HCT116 (cell line): Measurements from ENCODE around the gene MCRIP2. TPM values are rescaled to one million over a fixed set of nuclear protein-coding genes. Genes with fewer than 3 reads are reported as not detected.
A peak's percentile ranks its signal among the peaks of the same experiment; 100 is the strongest.

Experiments used
- ATAC-seq: fragments of 200-7000 bp; cut with Tn5 transposase; 2 replicates; pipeline ENCODE4 v1.9.1; 2020; ENCODE audit warnings: mild to moderate bottlenecking, moderate library complexity
- BruUV-seq: library from RNA; stranded (reverse); fragments of 400-500 nt; replicated peaks from 2 replicates; lab custom pipeline; 2021; lab: Mats Ljungman, UMichigan
- CTCF ChIA-PET: fragments of 300-600 bp; sonication (Branson Sonifier 250); formaldehyde crosslinking; loops from one replicate; lab custom pipeline; 2021; ENCODE audit warnings: antibody characterized with exemption; lab: Charles Lee
- POLR2A ChIA-PET: fragments of 300-600, 350-600 bp; sonication (Branson Sonifier 250); formaldehyde crosslinking; loops from one replicate; lab custom pipeline; 2021; ENCODE audit warnings: antibody characterized with exemption; lab: Charles Lee
- RAD21 ChIA-PET, 2 experiments: fragments of 300-600 bp; sonication (Branson Sonifier 250); formaldehyde crosslinking; loops; one replicate each; lab custom pipeline; 2023; ENCODE audit warnings: low total read pairs in 2 of 2; ENCODE audit not compliant: uncharacterized antibody in 2 of 2, unreplicated experiment in 2 of 2, low non-redundant PET in 1 of 2; lab: Charles Lee
- DNase-seq: peaks from one replicate; pipeline ENCODE4 v3.0.0-alpha.2; 2010; ENCODE audit warnings: low read depth, low spot score
- H2AFZ ChIP-seq: fragments of 200-600 bp; shearing (Covaris generic), sonication (generic); 2 replicates; pipeline ENCODE4 v1.6.1; 2017; ENCODE audit warnings: low read depth, mixed run types, mixed read lengths, antibody characterized with exemption, low read length; ENCODE audit not compliant: poor library complexity, severe bottlenecking
- H3K27ac ChIP-seq: 2 replicates; pipeline ENCODE4 v1.5.1; 2012; ENCODE audit warnings: low read depth, low read length
- H3K27me3 ChIP-seq: fragments of 200-600 bp; sonication (generic); 2 replicates; pipeline ENCODE4 v1.6.1; 2016; ENCODE audit warnings: mixed run types, low read length, mixed read lengths; ENCODE audit not compliant: insufficient read depth
- H3K36me3 ChIP-seq, 2 experiments: fragments of 200-500 bp in 1 of 2; fragments of 200-600 bp in 1 of 2; sonication (Bioruptor generic) in 1 of 2; sonication (generic) in 1 of 2; 2 replicates each; pipeline versions ENCODE4 v1.5.1 to v1.6.1; 2014 to 2016; ENCODE audit warnings: low read length in 2 of 2, inconsistent platforms in 1 of 2, mixed read lengths in 1 of 2, mixed run types in 1 of 2; ENCODE audit not compliant: insufficient read depth in 2 of 2, control insufficient read depth in 1 of 2
- H3K4me1 ChIP-seq, 2 experiments: fragments of 200-600 bp in 1 of 2; sonication (generic) in 1 of 2; 2 replicates each; pipeline versions ENCODE4 v1.5.1 to v1.6.1; 2012 to 2017; ENCODE audit warnings: low read length in 2 of 2, inconsistent platforms in 1 of 2, mild to moderate bottlenecking in 1 of 2, mixed read lengths in 1 of 2, mixed run types in 1 of 2, moderate library complexity in 1 of 2; ENCODE audit not compliant: insufficient read depth in 2 of 2, control insufficient read depth in 1 of 2
- H3K4me2 ChIP-seq: fragments of 200-600 bp; sonication (generic); 2 replicates; pipeline ENCODE4 v1.6.1; 2017; ENCODE audit warnings: mixed run types, low read length, mixed read lengths
- H3K4me3 ChIP-seq, 2 experiments: fragments of 200-600 bp in 1 of 2; sonication (generic) in 1 of 2; replicated peaks in 1 of 2; 2 replicates each; pipeline ENCODE4 v1.5.1; 2011 to 2016; ENCODE audit warnings: low read length in 2 of 2, control low read depth in 1 of 2, low read depth in 1 of 2, mild to moderate bottlenecking in 1 of 2, mixed read lengths in 1 of 2, mixed run types in 1 of 2
- H3K79me2 ChIP-seq: fragments of 200-600 bp; sonication (generic); 2 replicates; pipeline ENCODE4 v1.6.1; 2017; ENCODE audit warnings: mild to moderate bottlenecking, mixed run types, low read length, moderate library complexity, mixed read lengths; ENCODE audit not compliant: insufficient read depth
- H3K9ac ChIP-seq: fragments of 200-600 bp; sonication (generic); 2 replicates; pipeline ENCODE4 v1.6.1; 2016; ENCODE audit warnings: low read length, mixed read lengths
- H3K9me2 ChIP-seq: fragments of 200-600 bp; sonication (generic), shearing (Covaris generic); 2 replicates; pipeline ENCODE4 v1.6.1; 2017; ENCODE audit warnings: mixed run types, mild to moderate bottlenecking, moderate library complexity; ENCODE audit not compliant: insufficient read depth
- H3K9me3 ChIP-seq, 2 experiments: fragments of 200-500 bp in 1 of 2; fragments of 200-600 bp in 1 of 2; sonication (Bioruptor generic) in 1 of 2; sonication (generic) in 1 of 2; 2 replicates each; pipeline ENCODE4 v1.6.1; 2014 to 2017; ENCODE audit warnings: low read length in 2 of 2, mixed read lengths in 2 of 2, inconsistent platforms in 1 of 2, low read depth in 1 of 2, mild to moderate bottlenecking in 1 of 2, mixed run types in 1 of 2, moderate library complexity in 1 of 2; ENCODE audit not compliant: control insufficient read depth in 1 of 2, insufficient read depth in 1 of 2
- H4K20me1 ChIP-seq: fragments of 200-600 bp; sonication (generic), shearing (Covaris generic); 2 replicates; pipeline ENCODE4 v1.6.1; 2017; ENCODE audit warnings: mixed run types, mild to moderate bottlenecking, moderate library complexity; ENCODE audit not compliant: insufficient read depth
- ATF3 ChIP-seq: IDR thresholded peaks from 2 replicates; pipeline ENCODE4 v1.6.1; 2012
- CBX3 ChIP-seq: IDR thresholded peaks from 2 replicates; pipeline ENCODE4 v1.6.1; 2012; ENCODE audit warnings: low read depth
- CEBPB ChIP-seq: IDR thresholded peaks from 2 replicates; pipeline ENCODE4 v1.6.1; 2012; ENCODE audit warnings: low read depth
- CTCF ChIP-seq, 3 experiments: fragments of 200-600 bp in 1 of 3; sonication (generic) in 1 of 3; IDR thresholded peaks in 2 of 3; conservative IDR thresholded peaks in 1 of 3; 2 replicates each; pipeline ENCODE4 v1.5.1; 2012 to 2017; ENCODE audit warnings: low read depth in 2 of 3, low read length in 2 of 3, antibody characterized with exemption in 1 of 3, borderline replicate concordance in 1 of 3, control low read depth in 1 of 3, mild to moderate bottlenecking in 1 of 3, mixed read lengths in 1 of 3, mixed run types in 1 of 3, moderate library complexity in 1 of 3; ENCODE audit not compliant: insufficient read depth in 1 of 3
- EGR1 ChIP-seq: IDR thresholded peaks from 2 replicates; pipeline ENCODE4 v1.6.1; 2012; ENCODE audit warnings: low read depth
- EZH2 ChIP-seq: fragments of 200-600 bp; sonication (generic); IDR thresholded peaks from 2 replicates; pipeline ENCODE4 v1.6.1; 2017; ENCODE audit warnings: antibody characterized with exemption, mixed run types
- EZH2phosphoT487 ChIP-seq: fragments of 200-600 bp; IDR thresholded peaks from 2 replicates; pipeline ENCODE4 v1.6.1; 2018; ENCODE audit warnings: antibody characterized with exemption, borderline replicate concordance
- JUND ChIP-seq: IDR thresholded peaks from 2 replicates; pipeline ENCODE4 v1.6.1; 2012
- MAX ChIP-seq: IDR thresholded peaks from 2 replicates; pipeline ENCODE4 v1.6.1; 2012
- POLR2A ChIP-seq: IDR thresholded peaks from 2 replicates; pipeline ENCODE4 v1.7.0; 2011; ENCODE audit warnings: borderline replicate concordance; ENCODE audit not compliant: insufficient read depth, insufficient read length; ENCODE audit errors: extremely low read depth
- POLR2AphosphoS5 ChIP-seq: IDR thresholded peaks from 2 replicates; pipeline ENCODE4 v1.6.1; 2011; ENCODE audit warnings: mild to moderate bottlenecking, low read depth, low read length, moderate library complexity
- RAD21 ChIP-seq: IDR thresholded peaks from 2 replicates; pipeline ENCODE4 v1.6.1; 2012; ENCODE audit warnings: low read depth, mild to moderate bottlenecking
- REST ChIP-seq: IDR thresholded peaks from 2 replicates; pipeline ENCODE4 v1.6.1; 2012; ENCODE audit warnings: low read depth
- SIN3A ChIP-seq: IDR thresholded peaks from 2 replicates; pipeline ENCODE4 v1.6.1; 2012; ENCODE audit warnings: low read depth
- SP1 ChIP-seq: IDR thresholded peaks from 2 replicates; pipeline ENCODE4 v1.6.1; 2012; ENCODE audit warnings: low read depth
- TCF7L2 ChIP-seq: IDR thresholded peaks from 2 replicates; pipeline ENCODE4 v1.7.0; 2011; ENCODE audit warnings: borderline replicate concordance, inconsistent platforms; ENCODE audit not compliant: insufficient read depth, insufficient read length; ENCODE audit errors: extremely low read depth
- YY1 ChIP-seq: IDR thresholded peaks from 2 replicates; pipeline ENCODE4 v1.6.1; 2011; ENCODE audit warnings: low read length, low read depth, moderate library complexity, mild to moderate bottlenecking; ENCODE audit not compliant: insufficient replicate concordance; ENCODE audit errors: extremely low read depth
- ZBTB33 ChIP-seq: IDR thresholded peaks from 2 replicates; pipeline ENCODE4 v1.6.1; 2011; ENCODE audit warnings: mild to moderate bottlenecking, low read length, moderate library complexity; ENCODE audit not compliant: insufficient replicate concordance; ENCODE audit errors: extremely low read depth
- ZFX ChIP-seq: fragments of 450-650 bp; IDR thresholded peaks from 2 replicates; pipeline ENCODE4 v1.6.1; 2017
- ZNF274 ChIP-seq: fragments of 200-500 bp; sonication (Bioruptor generic); IDR thresholded peaks from 2 replicates; pipeline ENCODE4 v1.6.1; 2014; ENCODE audit warnings: mild to moderate bottlenecking, low read depth, low read length, inconsistent platforms
- intact Hi-C: fragments of 100-400 bp; cut with micrococcal nuclease; formaldehyde crosslinking; loops from 2 replicates; pipeline ENCODE4 v1.10.0; 2022
- total RNA-seq: library from RNA; stranded (reverse); gene quantifications from one replicate; pipeline ENCODE4 v1.2.1, GENCODE V29; 2021; ENCODE audit not compliant: unreplicated experiment

MCRIP2 gene
- total RNA-seq, 1 experiment from 2014 or later: 34.9 TPM

GRCh38 chr16:667113-667779 lies 25.6 kb downstream of the MCRIP2 start:
- ChIA-PET RAD21 (no interaction called here), POLR2A (no interaction called here), CTCF (no interaction called here)
- H3K79me2 ChIP-seq: peaks cover 26% of the 10 kb centered on the region
- no peak for DNase-seq
- no peaks in the 10 kb centered on the region for H4K20me1 ChIP-seq
- H3K9ac ChIP-seq: peak overlapping the region; percentile 23; the same call in 1 of the 2 replicates
- H2AFZ ChIP-seq: no peak overlapping the region
- peak overlapping the region in 1 of 2 experiments; percentile 72; a peak in 2 of 4 replicates for H3K4me3 ChIP-seq
- no peaks in the 10 kb centered on the region for H3K27me3 ChIP-seq
- peaks cover 0 to 10% of the 10 kb centered on the region in 2 experiments; a peak in 1 of 4 replicates for H3K4me1 ChIP-seq
- TF ChIP-seq SIN3A (no peak), ATF3 (no peak), POLR2AphosphoS5 (no peak), RAD21 (no peak), JUND (no peak), CBX3 (no peak), EZH2phosphoT487 (no peak), ZBTB33 (no peak), TCF7L2 (no peak), ZNF274 (no peak), MAX (no peak), SP1 (no peak), ZFX (no peak), CTCF (IDR thresholded peaks at IDR 0.05 in 2 of 3, conservative IDR thresholded peaks at IDR 0.05 in 1 of 3; ENCODE audit: borderline replicate concordance in 1 of 3, insufficient read depth in 1 of 3, low read depth in 2 of 3, low read length in 2 of 3) (no peak), EZH2 (no peak), YY1 (no peak), REST (no peak), POLR2A (no peak), EGR1 (no peak), CEBPB (no peak)
- ATAC-seq: 0 out of 2 replicates have a peak, but pooled peaks have one; percentile 1
- peak overlapping the region; percentile 40 for H3K4me2 ChIP-seq
- H3K36me3 ChIP-seq: no peaks in the 10 kb centered on the region; a peak in 1 of 4 replicates
- H3K9me2 ChIP-seq: no peaks in the 10 kb centered on the region
- BruUV-seq: no TSS peak
- intact Hi-C loops: no loop called here
- H3K27ac ChIP-seq: peak overlapping the region; percentile 78
- no peaks in the 10 kb centered on the region for H3K9me3 ChIP-seq
